AG09319 (cell line): Measurements from ENCODE around the gene SASH1.

ENCODE experiments used
- DNase-seq: peaks from one replicate; pipeline ENCODE4 v3.0.0-alpha.2; 2010; ENCODE audit warnings: low read depth; ENCODE audit errors: extremely low read depth
- TF ChIP-seq, protein P1 (sequence below): IDR thresholded peaks from 2 replicates; pipeline ENCODE4 v1.5.1; 2011; ENCODE audit warnings: low read depth, mild to moderate bottlenecking, inconsistent platforms, low read length, moderate library complexity

SASH1 gene

GRCh38 chr6:148563066-148563465, 220.4 kb downstream of the SASH1 start:
- DNase-seq = no peak
- TF ChIP-seq, protein P1, sequence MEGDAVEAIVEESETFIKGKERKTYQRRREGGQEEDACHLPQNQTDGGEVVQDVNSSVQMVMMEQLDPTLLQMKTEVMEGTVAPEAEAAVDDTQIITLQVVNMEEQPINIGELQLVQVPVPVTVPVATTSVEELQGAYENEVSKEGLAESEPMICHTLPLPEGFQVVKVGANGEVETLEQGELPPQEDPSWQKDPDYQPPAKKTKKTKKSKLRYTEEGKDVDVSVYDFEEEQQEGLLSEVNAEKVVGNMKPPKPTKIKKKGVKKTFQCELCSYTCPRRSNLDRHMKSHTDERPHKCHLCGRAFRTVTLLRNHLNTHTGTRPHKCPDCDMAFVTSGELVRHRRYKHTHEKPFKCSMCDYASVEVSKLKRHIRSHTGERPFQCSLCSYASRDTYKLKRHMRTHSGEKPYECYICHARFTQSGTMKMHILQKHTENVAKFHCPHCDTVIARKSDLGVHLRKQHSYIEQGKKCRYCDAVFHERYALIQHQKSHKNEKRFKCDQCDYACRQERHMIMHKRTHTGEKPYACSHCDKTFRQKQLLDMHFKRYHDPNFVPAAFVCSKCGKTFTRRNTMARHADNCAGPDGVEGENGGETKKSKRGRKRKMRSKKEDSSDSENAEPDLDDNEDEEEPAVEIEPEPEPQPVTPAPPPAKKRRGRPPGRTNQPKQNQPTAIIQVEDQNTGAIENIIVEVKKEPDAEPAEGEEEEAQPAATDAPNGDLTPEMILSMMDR = no peak

- TF ChIP-seq, protein P1 = no peak
- DNase-seq = no peak
Measured at GRCh38 chr6:148564494-148565035, 221.9 kb downstream of the SASH1 start.

DNA sequence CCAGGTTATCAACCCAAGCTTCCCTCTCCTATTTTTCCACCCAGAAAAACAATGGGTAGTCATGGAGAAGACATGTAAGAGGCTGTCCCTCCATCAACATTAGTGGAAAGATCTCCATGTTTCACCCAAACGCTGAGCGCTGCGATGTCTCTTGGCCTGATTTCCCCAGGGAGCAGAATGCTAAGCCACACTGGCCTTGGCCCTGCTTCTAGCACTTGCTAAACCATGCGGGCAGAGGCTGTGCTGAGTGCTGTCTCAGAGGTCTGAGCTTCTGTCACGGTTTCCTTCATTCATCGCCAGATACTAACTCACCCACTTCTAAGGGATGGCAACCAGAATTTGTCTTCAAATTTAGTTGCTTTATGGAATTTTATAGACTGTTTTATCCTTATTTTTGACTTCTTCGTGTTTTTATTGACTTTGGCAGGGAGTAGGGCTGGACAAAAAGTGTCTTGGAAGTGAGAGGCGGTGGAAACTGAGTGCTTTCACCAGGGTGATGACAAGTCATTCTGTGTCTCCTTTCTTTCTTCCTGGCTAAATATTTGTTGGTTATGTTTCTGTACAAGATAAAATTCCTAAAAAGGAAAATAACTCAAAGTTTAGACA, 222.8 kb downstream of the SASH1 start:
- no peak for DNase-seq

DNA sequence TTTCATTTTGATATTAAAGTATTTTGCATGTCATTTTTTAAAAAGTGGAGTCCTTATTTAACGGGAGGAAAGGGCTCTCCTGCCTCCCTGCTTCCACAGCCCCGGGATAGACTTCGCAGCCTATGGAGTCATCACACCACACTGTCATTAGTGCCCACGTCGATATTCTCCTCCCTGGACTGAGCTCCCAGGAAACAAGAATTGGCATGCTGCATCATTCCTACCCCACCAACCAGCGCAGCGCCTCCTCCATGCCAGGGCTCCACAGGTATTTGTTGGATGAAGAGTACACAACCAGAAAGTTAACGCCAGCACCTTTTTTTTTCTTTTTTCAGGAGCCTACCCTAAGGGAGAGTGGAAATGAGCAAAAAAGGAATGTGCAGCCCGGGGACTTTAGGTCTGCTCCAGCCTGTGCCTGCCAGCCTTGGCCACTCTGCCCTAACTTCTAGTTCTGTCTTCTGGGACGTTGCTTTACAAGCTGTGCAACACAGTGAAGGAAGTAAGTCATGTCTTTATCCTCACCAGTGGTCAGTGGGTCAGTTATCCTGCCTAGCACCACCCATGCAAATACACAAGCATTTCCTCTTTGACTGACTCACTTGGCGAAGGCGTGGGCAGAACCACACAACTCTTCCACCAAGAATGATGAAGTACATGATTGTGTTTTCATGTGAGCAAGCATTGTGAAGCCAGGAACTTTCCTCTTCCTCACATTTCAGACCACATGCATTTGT, 223.5 kb downstream of the SASH1 start:
- peak; percentile 59 for DNase-seq
- TF ChIP-seq, protein P1 = no peak

More for the DNA sequence above, 222.8 kb downstream of the SASH1 start:
- TF ChIP-seq, protein P1 = no peak

DNA sequence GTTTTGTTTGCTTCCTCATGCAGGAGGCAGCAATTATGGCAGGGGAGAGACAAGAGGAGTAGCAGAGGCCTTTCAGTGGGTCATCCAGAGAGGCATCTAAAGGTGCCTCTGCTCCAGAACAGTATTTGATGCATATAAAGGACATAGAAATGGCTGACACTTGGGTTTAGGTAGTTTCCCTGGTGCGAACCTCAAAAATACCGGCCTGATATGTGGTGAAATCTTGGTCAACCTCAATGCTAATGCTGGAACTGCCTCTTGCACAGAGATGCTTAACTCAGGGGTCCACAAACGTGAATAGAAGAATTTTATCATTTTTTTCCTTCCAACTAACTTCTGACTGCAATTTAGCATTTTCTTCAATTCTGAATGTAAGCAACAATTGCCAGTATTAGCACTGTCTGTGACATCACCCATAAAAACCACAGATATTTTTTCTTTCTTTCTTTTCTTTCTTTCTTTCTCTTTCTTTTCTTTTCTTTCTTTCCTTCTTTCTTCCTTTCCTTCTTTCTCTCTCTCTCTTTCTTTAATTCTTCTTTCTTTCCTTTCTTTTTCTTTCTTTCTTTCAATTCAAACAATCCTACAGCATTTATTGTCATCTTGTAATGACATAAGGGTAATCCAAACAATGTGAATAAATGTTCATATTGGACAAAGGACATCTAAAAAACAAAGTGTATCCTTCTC, 224.2 kb downstream of the SASH1 start:
- TF ChIP-seq, protein P1 = no peak
- no peak for DNase-seq

DNA sequence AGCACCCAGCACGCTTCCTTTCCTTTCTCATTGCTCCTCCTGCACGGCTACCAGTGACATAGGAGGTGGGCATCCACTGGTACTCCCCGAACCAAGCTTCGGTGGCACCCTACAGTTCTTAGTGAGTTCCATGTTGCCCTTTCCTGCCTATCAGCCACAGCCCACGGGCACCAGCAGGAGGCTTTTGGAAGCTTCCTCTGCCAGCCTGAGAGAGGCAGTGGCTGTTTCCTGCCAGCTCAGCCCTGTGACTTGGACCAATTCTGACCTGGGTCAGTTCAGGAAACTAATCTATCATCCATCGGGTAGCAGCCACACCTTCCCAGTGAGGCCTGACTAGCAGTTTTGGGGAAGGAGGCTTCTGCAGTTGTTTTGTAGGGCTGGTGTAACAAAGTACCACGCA, 227.8 kb downstream of the SASH1 start:
- DNase-seq = no peak
- TF ChIP-seq, protein P1 = no peak
